C4-2B (cell line): ENCODE results near the gene SLC25A18.

ENCODE experiments used
- H3K27ac ChIP-seq: fragments of 450-650 bp; 2 replicates; pipeline ENCODE4 v1.5.1; 2017
- ZFX ChIP-seq: fragments of 450-650 bp; IDR thresholded peaks from 2 replicates; pipeline ENCODE4 v1.6.1; 2017
- TF ChIP-seq, protein P1 (sequence below): fragments of 450-650 bp; conservative IDR thresholded peaks from 2 replicates; pipeline ENCODE4 v1.5.1; 2017; ENCODE audit warnings: mild to moderate bottlenecking

The SLC25A18 gene

GRCh38 chr22:17581056-17581455, 17.8 kb downstream of the SLC25A18 start:
- no peak overlapping the region for H3K27ac ChIP-seq
- no peak for TF ChIP-seq ZFX
- TF ChIP-seq, protein P1, sequence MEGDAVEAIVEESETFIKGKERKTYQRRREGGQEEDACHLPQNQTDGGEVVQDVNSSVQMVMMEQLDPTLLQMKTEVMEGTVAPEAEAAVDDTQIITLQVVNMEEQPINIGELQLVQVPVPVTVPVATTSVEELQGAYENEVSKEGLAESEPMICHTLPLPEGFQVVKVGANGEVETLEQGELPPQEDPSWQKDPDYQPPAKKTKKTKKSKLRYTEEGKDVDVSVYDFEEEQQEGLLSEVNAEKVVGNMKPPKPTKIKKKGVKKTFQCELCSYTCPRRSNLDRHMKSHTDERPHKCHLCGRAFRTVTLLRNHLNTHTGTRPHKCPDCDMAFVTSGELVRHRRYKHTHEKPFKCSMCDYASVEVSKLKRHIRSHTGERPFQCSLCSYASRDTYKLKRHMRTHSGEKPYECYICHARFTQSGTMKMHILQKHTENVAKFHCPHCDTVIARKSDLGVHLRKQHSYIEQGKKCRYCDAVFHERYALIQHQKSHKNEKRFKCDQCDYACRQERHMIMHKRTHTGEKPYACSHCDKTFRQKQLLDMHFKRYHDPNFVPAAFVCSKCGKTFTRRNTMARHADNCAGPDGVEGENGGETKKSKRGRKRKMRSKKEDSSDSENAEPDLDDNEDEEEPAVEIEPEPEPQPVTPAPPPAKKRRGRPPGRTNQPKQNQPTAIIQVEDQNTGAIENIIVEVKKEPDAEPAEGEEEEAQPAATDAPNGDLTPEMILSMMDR, result no peak

GRCh38 chr22:17581631-17582030, 18.3 kb downstream of the SLC25A18 start:
- no peak overlapping the region for H3K27ac ChIP-seq
- no peak for TF ChIP-seq ZFX
- TF ChIP-seq, protein P1, result no peak

GRCh38 chr22:17583151-17583550, 19.9 kb downstream of the SLC25A18 start:
- no peak for TF ChIP-seq ZFX
- TF ChIP-seq, protein P1, result no peak
- no peak overlapping the region for H3K27ac ChIP-seq

- no peak overlapping the region for H3K27ac ChIP-seq
- no peak for TF ChIP-seq ZFX
- TF ChIP-seq, protein P1, result no peak
Observed at GRCh38 chr22:17586831-17587440, 23.6 kb downstream of the SLC25A18 start.

- TF ChIP-seq, protein P1, result no peak
- no peak for TF ChIP-seq ZFX
- no peak overlapping the region for H3K27ac ChIP-seq
Observed at GRCh38 chr22:17587629-17588028, 24.3 kb downstream of the SLC25A18 start.

DNA sequence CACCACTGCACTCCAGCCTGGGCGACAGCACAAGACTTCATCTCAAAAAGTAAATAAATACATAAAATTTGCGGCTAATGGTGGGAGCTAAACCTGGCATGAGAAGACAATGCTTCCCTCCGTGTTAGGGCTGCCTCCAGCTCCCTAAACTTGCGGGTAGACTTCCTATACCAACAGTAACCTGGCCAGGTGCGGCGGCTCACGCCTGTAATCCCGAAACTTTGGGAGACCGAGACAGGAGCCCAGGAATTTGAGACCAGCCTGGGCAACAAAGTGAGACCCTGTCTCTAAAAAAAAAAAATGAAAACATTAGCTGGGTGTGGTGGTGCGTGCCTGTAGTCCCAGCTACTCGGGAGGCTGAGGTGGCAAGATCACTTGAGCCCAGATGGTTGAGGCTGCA, 25.3 kb downstream of the SLC25A18 start:
- H3K27ac ChIP-seq, result no peak overlapping the region
- TF ChIP-seq, protein P1, result no peak
- TF ChIP-seq ZFX, result no peak

DNA sequence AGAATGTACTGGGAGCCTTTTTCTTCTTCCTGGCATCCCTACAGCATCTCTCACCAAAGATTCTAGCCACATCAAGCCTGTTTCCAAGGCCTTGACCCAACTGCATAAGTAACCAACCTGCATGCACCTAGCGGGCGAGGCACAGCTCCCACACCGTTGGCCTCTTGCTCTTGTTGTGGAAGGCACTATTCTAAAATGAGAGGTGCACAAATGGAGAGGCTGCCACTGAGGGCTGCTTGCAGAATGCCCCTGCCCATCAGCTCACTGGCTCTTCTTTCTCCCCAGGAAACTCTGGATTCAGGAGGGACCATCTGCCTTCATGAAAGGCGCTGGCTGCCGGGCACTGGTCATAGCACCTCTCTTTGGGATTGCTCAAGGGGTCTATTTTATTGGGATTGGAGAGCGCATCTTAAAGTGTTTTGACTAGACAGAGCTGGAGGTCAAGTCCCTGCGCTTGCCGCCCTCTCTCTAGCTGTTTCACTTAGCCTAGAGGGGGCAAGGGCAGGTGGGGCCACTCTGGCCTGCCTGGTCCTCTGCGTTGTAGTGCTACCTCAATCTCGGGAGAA, 26.6 kb downstream of the SLC25A18 start:
- no peak overlapping the region for H3K27ac ChIP-seq
- TF ChIP-seq, protein P1, result no peak
- TF ChIP-seq ZFX, result no peak
